Stimulated activated CD4-positive, alpha-beta T cell treated with anti-CD3 and anti-CD28 coated beads, Interleukin-4, amount 100 ng/mL, for 48 hours (primary cell): ENCODE measurements around the gene ICAM3.
A peak's percentile ranks its signal among the peaks of the same experiment; 100 is the strongest.

Experiments
- DNase-seq, 2 donors: peaks; one replicate each; pipeline ENCODE4 v3.0.0-alpha.2; 2020; ENCODE audit warnings: low read depth in 2 of 2

ICAM3 gene

DNA sequence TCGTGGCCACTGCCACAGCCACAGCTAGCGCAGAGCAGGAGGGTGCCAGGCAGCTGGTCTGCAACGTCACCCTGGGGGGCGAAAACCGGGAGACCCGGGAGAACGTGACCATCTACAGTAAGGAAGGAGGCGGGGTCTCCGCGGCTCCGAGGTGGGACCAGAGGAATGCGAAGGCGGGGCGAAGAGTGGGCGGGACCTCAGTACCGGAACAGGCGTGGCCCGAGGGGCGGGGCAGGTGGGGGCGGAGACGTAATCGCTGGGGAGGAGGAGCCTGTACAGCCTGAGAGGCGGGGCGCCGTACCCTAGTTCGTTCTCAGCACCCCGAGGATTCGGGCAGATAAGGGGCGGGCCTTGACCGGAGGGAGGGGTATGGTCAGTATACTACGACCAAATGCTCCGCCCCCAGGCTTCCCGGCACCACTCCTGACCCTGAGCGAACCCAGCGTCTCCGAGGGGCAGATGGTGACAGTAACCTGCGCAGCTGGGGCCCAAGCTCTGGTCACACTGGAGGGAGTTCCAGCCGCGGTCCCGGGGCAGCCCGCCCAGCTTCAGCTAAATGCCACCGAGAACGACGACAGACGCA, 47.1 kb downstream of the ICAM3 start:
- peak; percentile 67 to 86 for DNase-seq

DNA sequence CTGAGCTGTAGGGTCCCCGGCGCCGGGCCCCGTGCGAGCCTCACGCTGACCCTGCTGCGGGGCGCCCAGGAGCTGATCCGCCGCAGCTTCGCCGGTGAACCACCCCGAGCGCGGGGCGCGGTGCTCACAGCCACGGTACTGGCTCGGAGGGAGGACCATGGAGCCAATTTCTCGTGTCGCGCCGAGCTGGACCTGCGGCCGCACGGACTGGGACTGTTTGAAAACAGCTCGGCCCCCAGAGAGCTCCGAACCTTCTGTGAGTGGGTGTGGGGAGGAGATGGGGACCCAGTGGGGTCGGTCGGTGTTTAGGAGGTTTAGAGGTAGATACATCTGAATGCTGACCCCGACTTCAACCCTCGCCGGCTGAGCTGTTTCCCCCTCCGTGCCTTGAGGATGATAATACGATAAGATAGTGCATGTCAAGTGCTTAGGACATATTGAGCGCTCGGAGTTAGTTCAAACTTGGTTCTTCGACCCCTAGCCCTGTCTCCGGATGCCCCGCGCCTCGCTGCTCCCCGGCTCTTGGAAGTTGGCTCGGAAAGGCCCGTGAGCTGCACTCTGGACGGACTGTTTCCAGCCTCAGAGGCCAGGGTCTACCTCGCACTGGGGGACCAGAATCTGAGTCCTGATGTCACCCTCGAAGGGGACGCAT, 47.7 kb downstream of the ICAM3 start:
- no peak for DNase-seq

GRCh38 chr19:10290876-10291553, 48.4 kb downstream of the ICAM3 start:
- DNase-seq = peak in 1 of 2 donors; percentile 52

- DNase-seq = no peak
Observed at GRCh38 chr19:10290357-10290875, 49.0 kb downstream of the ICAM3 start.

- DNase-seq = peak in 1 of 2 donors; percentile 25
Observed at GRCh38 chr19:10289836-10290356, 49.5 kb downstream of the ICAM3 start, which contains the start of gene ICAM5. TSS of gene ICAM5 (plus strand) at chr19:10289952. CDS start at chr19:10290044, 92 bp downstream.

DNA sequence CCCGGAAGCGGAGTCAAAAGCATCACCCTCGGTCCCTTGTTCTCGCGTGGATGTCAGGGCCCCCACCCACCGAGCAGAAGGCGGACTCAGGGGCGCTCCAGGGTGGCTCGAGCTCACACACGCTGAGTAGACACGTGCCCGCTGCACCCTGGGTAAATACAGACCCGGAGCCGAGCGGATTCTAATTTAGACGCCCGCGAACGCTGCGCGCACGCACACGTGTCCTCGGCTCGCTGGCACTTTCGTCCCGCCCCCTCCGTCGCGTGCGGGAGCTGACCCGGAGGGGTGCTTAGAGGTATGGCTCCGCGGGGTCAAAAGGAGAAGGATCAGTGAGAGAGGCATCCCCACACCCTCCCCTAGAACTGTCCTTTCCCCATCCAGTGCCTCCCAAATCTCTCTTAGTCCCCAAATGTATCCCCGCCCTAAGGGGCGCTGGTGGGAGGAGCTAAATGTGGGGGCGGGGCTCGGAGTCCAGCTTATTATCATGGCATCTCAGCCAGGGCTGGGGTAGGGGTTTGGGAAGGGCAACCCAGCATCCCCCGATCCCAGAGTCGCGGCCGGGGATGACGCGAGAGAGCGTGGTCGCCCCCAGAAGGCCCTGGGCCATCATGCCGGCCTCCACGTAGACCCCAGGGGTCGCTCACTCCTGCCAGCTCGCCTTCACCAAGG, 50.1 kb downstream of the ICAM3 start:
- DNase-seq = peak in 1 of 2 donors; percentile 66

DNA sequence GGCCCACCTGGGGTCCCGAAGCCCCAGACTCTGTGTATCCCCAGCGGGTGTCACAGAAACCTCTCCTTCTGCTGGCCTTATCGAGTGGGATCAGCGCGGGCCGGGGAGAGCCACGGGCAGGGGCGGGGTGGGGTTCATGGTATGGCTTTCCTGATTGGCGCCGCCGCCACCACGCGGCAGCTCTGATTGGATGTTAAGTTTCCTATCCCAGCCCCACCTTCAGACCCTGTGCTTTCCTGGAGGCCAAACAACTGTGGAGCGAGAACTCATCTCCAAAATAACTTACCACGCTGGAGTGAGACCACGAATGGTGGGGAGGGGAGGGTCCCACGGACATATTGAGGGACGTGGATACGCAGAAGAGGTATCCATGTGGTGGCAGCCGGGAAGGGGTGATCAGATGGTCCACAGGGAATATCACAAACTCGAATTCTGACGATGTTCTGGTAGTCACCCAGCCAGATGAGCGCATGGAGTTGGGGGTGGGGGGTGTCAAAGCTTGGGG, 50.7 kb downstream of the ICAM3 start:
- peak in 1 of 2 donors; percentile 46 for DNase-seq

- DNase-seq = peak in 1 of 2 donors; percentile 37
Observed at GRCh38 chr19:10286803-10287737, 52.4 kb downstream of the ICAM3 start, which contains the start of gene ICAM4. TSS of gene ICAM4 (plus strand) at chr19:10286955. CDS start at chr19:10287013, 58 bp downstream.

GRCh38 chr19:10285393-10285792, 54.0 kb downstream of the ICAM3 start:
- DNase-seq = no peak

GRCh38 chr19:10284960-10285278, 54.5 kb downstream of the ICAM3 start:
- no peak for DNase-seq

DNA sequence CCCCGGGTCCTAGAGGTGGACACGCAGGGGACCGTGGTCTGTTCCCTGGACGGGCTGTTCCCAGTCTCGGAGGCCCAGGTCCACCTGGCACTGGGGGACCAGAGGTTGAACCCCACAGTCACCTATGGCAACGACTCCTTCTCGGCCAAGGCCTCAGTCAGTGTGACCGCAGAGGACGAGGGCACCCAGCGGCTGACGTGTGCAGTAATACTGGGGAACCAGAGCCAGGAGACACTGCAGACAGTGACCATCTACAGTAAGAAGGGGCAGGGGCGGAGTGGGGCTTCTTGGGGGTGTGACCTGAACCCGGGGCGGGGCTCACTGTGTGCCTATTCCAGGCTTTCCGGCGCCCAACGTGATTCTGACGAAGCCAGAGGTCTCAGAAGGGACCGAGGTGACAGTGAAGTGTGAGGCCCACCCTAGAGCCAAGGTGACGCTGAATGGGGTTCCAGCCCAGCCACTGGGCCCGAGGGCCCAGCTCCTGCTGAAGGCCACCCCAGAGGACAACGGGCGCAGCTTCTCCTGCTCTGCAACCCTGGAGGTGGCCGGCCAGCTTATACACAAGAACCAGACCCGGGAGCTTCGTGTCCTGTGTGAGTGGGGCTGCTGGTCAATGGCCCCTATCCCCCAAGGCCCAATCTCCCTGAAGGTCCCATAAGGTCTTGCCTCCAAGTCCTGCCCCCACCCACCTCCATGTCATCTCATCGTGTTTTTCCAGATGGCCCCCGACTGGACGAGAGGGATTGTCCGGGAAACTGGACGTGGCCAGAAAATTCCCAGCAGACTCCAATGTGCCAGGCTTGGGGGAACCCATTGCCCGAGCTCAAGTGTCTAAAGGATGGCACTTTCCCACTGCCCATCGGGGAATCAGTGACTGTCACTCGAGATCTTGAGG, 55.1 kb downstream of the ICAM3 start:
- no peak for DNase-seq
